ENCODE measurements around the gene ICE2. TPM values are rescaled to one million over a fixed set of nuclear protein-coding genes. Genes with fewer than 3 reads are reported as not detected.
A peak's percentile ranks its signal among the peaks of the same experiment; 100 is the strongest.

ICE2 gene
- total and polyA plus RNA-seq, 4 donors, result 5.7 to 26.6 (median 16.8) TPM

- WGBS, result 10% methylated on average over 3 of the region's 3 CpGs
- H3K4me3 ChIP-seq (ENCODE audit: low read depth in 1 of 3, low read length in 3 of 3), result no peak overlapping the region
- H3K9ac ChIP-seq (ENCODE audit: low read depth in 1 of 2, low read length in 2 of 2), result peak overlapping the region in 1 of 2 donors; percentile 52
- no peaks in the 10 kb centered on the region for H3K36me3 ChIP-seq (ENCODE audit: control insufficient read depth in 4 of 4, insufficient read depth in 3 of 4, low read depth in 1 of 4, low read length in 3 of 4)
- peak overlapping the region; percentile 89 to 92 for H3K27ac ChIP-seq (ENCODE audit: low read depth in 1 of 2, low read length in 2 of 2)
- no peak for DNase-seq (ENCODE audit: low spot score)
- no peaks in the 10 kb centered on the region for H3K27me3 ChIP-seq (ENCODE audit: control insufficient read depth in 4 of 4, insufficient read depth in 4 of 4, low read length in 3 of 4)
- peaks cover 27 to 68% (median 48%) of the 10 kb centered on the region in 4 donors for H3K4me1 ChIP-seq (ENCODE audit: control insufficient read depth in 4 of 4, insufficient read depth in 4 of 4, low read length in 3 of 4)
- no peak for TF ChIP-seq FOXA1 (IDR thresholded peaks at IDR 0.05)
- TF ChIP-seq TAF1 (conservative IDR thresholded peaks at IDR 0.05), result no peak
- no peak for TF ChIP-seq RXRA (IDR thresholded peaks at IDR 0.05)
- TF ChIP-seq GABPA (IDR thresholded peaks at IDR 0.05 in 1 of 2, conservative IDR thresholded peaks at IDR 0.05 in 1 of 2), result no peak
- TF ChIP-seq FOXA2 (IDR thresholded peaks at IDR 0.05), result no peak
- no peak for TF ChIP-seq SP1 (IDR thresholded peaks at IDR 0.05)
- no peak for TF ChIP-seq RAD21 (IDR thresholded peaks at IDR 0.05)
- TF ChIP-seq, protein P1, sequence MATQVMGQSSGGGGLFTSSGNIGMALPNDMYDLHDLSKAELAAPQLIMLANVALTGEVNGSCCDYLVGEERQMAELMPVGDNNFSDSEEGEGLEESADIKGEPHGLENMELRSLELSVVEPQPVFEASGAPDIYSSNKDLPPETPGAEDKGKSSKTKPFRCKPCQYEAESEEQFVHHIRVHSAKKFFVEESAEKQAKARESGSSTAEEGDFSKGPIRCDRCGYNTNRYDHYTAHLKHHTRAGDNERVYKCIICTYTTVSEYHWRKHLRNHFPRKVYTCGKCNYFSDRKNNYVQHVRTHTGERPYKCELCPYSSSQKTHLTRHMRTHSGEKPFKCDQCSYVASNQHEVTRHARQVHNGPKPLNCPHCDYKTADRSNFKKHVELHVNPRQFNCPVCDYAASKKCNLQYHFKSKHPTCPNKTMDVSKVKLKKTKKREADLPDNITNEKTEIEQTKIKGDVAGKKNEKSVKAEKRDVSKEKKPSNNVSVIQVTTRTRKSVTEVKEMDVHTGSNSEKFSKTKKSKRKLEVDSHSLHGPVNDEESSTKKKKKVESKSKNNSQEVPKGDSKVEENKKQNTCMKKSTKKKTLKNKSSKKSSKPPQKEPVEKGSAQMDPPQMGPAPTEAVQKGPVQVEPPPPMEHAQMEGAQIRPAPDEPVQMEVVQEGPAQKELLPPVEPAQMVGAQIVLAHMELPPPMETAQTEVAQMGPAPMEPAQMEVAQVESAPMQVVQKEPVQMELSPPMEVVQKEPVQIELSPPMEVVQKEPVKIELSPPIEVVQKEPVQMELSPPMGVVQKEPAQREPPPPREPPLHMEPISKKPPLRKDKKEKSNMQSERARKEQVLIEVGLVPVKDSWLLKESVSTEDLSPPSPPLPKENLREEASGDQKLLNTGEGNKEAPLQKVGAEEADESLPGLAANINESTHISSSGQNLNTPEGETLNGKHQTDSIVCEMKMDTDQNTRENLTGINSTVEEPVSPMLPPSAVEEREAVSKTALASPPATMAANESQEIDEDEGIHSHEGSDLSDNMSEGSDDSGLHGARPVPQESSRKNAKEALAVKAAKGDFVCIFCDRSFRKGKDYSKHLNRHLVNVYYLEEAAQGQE (IDR thresholded peaks at IDR 0.05), result no peak
- no peak for TF ChIP-seq HNF4G (IDR thresholded peaks at IDR 0.05)
- TF ChIP-seq ATF3 (IDR thresholded peaks at IDR 0.05), result no peak
- TF ChIP-seq, protein P2, sequence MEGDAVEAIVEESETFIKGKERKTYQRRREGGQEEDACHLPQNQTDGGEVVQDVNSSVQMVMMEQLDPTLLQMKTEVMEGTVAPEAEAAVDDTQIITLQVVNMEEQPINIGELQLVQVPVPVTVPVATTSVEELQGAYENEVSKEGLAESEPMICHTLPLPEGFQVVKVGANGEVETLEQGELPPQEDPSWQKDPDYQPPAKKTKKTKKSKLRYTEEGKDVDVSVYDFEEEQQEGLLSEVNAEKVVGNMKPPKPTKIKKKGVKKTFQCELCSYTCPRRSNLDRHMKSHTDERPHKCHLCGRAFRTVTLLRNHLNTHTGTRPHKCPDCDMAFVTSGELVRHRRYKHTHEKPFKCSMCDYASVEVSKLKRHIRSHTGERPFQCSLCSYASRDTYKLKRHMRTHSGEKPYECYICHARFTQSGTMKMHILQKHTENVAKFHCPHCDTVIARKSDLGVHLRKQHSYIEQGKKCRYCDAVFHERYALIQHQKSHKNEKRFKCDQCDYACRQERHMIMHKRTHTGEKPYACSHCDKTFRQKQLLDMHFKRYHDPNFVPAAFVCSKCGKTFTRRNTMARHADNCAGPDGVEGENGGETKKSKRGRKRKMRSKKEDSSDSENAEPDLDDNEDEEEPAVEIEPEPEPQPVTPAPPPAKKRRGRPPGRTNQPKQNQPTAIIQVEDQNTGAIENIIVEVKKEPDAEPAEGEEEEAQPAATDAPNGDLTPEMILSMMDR (IDR thresholded peaks at IDR 0.05; ENCODE audit: low read depth, low read length, missing input control), result no peak
- TF ChIP-seq NR2F2 (IDR thresholded peaks at IDR 0.05), result no peak
- no peaks in the 10 kb centered on the region for H3K9me3 ChIP-seq (ENCODE audit: control insufficient read depth in 4 of 4, low read length in 3 of 4)
These were observed 86.3 kb downstream of the ICE2 start for GRCh38 chr15:60392601-60392985.

GRCh38 chr15:60391722-60392315 is 87.1 kb downstream of the ICE2 start:
- peaks cover 27 to 62% (median 45%) of the 10 kb centered on the region in 4 donors for H3K4me1 ChIP-seq (ENCODE audit: control insufficient read depth in 4 of 4, insufficient read depth in 4 of 4, low read length in 3 of 4)
- H3K9me3 ChIP-seq (ENCODE audit: control insufficient read depth in 4 of 4, low read length in 3 of 4), result no peaks in the 10 kb centered on the region
- WGBS, result 23% methylated on average over 4 of the region's 4 CpGs
- H3K36me3 ChIP-seq (ENCODE audit: control insufficient read depth in 4 of 4, insufficient read depth in 3 of 4, low read depth in 1 of 4, low read length in 3 of 4), result no peaks in the 10 kb centered on the region
- peak overlapping the region; percentile 89 to 92 for H3K27ac ChIP-seq (ENCODE audit: low read depth in 1 of 2, low read length in 2 of 2)
- no peaks in the 10 kb centered on the region for H3K27me3 ChIP-seq (ENCODE audit: control insufficient read depth in 4 of 4, insufficient read depth in 4 of 4, low read length in 3 of 4)
- peak overlapping the region; percentile 31 to 80 for H3K9ac ChIP-seq (ENCODE audit: low read depth in 1 of 2, low read length in 2 of 2)
- H3K4me3 ChIP-seq (ENCODE audit: low read depth in 1 of 3, low read length in 3 of 3), result no peak overlapping the region
- no peak for DNase-seq (ENCODE audit: low spot score)
- TF ChIP-seq ATF3 (IDR thresholded peaks at IDR 0.05), result no peak
- TF ChIP-seq RXRA (IDR thresholded peaks at IDR 0.05), result no peak
- TF ChIP-seq RAD21 (IDR thresholded peaks at IDR 0.05), result no peak
- no peak for TF ChIP-seq GABPA (IDR thresholded peaks at IDR 0.05 in 1 of 2, conservative IDR thresholded peaks at IDR 0.05 in 1 of 2)
- TF ChIP-seq NR2F2 (IDR thresholded peaks at IDR 0.05), result no peak
- TF ChIP-seq, protein P2 (IDR thresholded peaks at IDR 0.05; ENCODE audit: low read depth, low read length, missing input control), result no peak
- TF ChIP-seq, protein P3, sequence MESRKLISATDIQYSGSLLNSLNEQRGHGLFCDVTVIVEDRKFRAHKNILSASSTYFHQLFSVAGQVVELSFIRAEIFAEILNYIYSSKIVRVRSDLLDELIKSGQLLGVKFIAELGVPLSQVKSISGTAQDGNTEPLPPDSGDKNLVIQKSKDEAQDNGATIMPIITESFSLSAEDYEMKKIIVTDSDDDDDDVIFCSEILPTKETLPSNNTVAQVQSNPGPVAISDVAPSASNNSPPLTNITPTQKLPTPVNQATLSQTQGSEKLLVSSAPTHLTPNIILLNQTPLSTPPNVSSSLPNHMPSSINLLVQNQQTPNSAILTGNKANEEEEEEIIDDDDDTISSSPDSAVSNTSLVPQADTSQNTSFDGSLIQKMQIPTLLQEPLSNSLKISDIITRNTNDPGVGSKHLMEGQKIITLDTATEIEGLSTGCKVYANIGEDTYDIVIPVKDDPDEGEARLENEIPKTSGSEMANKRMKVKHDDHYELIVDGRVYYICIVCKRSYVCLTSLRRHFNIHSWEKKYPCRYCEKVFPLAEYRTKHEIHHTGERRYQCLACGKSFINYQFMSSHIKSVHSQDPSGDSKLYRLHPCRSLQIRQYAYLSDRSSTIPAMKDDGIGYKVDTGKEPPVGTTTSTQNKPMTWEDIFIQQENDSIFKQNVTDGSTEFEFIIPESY (IDR thresholded peaks at IDR 0.05), result no peak
- TF ChIP-seq HNF4A (conservative IDR thresholded peaks at IDR 0.05), result no peak
- no peak for TF ChIP-seq TAF1 (conservative IDR thresholded peaks at IDR 0.05)
- no peak for TF ChIP-seq FOXA2 (IDR thresholded peaks at IDR 0.05)
- TF ChIP-seq, protein P4, sequence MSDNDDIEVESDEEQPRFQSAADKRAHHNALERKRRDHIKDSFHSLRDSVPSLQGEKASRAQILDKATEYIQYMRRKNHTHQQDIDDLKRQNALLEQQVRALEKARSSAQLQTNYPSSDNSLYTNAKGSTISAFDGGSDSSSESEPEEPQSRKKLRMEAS (IDR thresholded peaks at IDR 0.05), result no peak
- no peak for TF ChIP-seq FOXA1 (IDR thresholded peaks at IDR 0.05)
- no peak for TF ChIP-seq HNF4G (IDR thresholded peaks at IDR 0.05)
- TF ChIP-seq YY1 (IDR thresholded peaks at IDR 0.05), result no peak
- TF ChIP-seq SP1 (IDR thresholded peaks at IDR 0.05), result no peak
- no peak for TF ChIP-seq JUND (IDR thresholded peaks at IDR 0.05)

Measured in liver (tissue), 9 donors.